GM12878 (cell line): Measurements from ENCODE around the gene RCHY1. TPM values are rescaled to one million over a fixed set of nuclear protein-coding genes. Genes with fewer than 3 reads are reported as not detected.

Source experiments
- ATAC-seq: fragments of 200-7000 bp; cut with Tn5 transposase; 3 replicates; pipeline ENCODE4 v1.9.1; 2020; ENCODE audit warnings: mild to moderate bottlenecking, moderate library complexity
- BruUV-seq: library from RNA; stranded (reverse); fragments of 400-500 nt; replicated peaks from 2 replicates; lab custom pipeline; 2021; lab: Mats Ljungman, UMichigan
- CTCF ChIA-PET: fragments of 300-600 bp; sonication (Branson Sonifier 250); formaldehyde crosslinking; extraction: SDS; loops from one replicate; lab custom pipeline; 2021; ENCODE audit warnings: inconsistent platforms; lab: Yijun Ruan, JAX
- POLR2A ChIA-PET: fragments of 350-600 bp; formaldehyde crosslinking; extraction: SDS; loops from one replicate; lab custom pipeline; 2021; ENCODE audit warnings: inconsistent platforms; lab: Charles Lee
- RAD21 ChIA-PET: fragments of 300-600 bp; sonication (Branson Sonifier 250); formaldehyde crosslinking; loops from one replicate; lab custom pipeline; 2023; ENCODE audit warnings: antibody characterized with exemption; ENCODE audit not compliant: unreplicated experiment; lab: Charles Lee
- SMC1A ChIA-PET: fragments of 300-600 bp; sonication (Branson Sonifier 250); formaldehyde crosslinking; loops from one replicate; lab custom pipeline; 2023; ENCODE audit not compliant: unreplicated experiment, uncharacterized antibody; lab: Charles Lee
- DNase-seq: peaks from one replicate; pipeline ENCODE4 v3.0.0-alpha.2; 2011; ENCODE audit warnings: low read depth, low spot score
- FAIRE-seq: peaks from 3 replicates; lab custom pipeline; 2011; peaks lifted over from hg19 to GRCh38; lab: Jason Lieb, UNC
- H2AFZ ChIP-seq: 2 replicates; pipeline ENCODE4 v1.6.0; 2011; ENCODE audit warnings: low read depth, low read length, control low read depth; ENCODE audit not compliant: control insufficient read depth
- H3K27ac ChIP-seq: 2 replicates; pipeline ENCODE4 v1.5.1; 2011; ENCODE audit warnings: control low read depth; ENCODE audit not compliant: control insufficient read depth, insufficient read depth
- H3K27me3 ChIP-seq, 2 experiments: replicated peaks in 1 of 2; 2 replicates each; pipeline versions ENCODE4 v1.6.0 to v1.6.1; 2011; ENCODE audit warnings: low read length in 1 of 2; ENCODE audit not compliant: control insufficient read depth in 2 of 2, insufficient read depth in 2 of 2
- H3K36me3 ChIP-seq, 2 experiments: 2 replicates each; pipeline ENCODE4 v1.5.1; 2011; ENCODE audit warnings: low read length in 1 of 2; ENCODE audit not compliant: control insufficient read depth in 2 of 2, insufficient read depth in 2 of 2
- H3K4me1 ChIP-seq: 2 replicates; pipeline ENCODE4 v1.6.1; 2011; ENCODE audit warnings: mild to moderate bottlenecking, low read length, moderate library complexity, mixed read lengths; ENCODE audit not compliant: control insufficient read depth, insufficient read depth
- H3K4me2 ChIP-seq: 2 replicates; pipeline ENCODE4 v1.6.0; 2011; ENCODE audit warnings: control low read depth; ENCODE audit not compliant: control insufficient read depth, insufficient read depth
- H3K4me3 ChIP-seq: fragments of 200-600 bp; sonication (generic); 2 replicates; pipeline ENCODE4 v1.5.1; 2016
- H3K79me2 ChIP-seq: 2 replicates; pipeline ENCODE4 v1.6.0; 2011; ENCODE audit warnings: low read length; ENCODE audit not compliant: control insufficient read depth, insufficient read depth
- H3K9ac ChIP-seq: 2 replicates; pipeline ENCODE4 v1.8.0; 2011; ENCODE audit warnings: low read length, control low read depth, mixed read lengths; ENCODE audit not compliant: control insufficient read depth, insufficient read depth
- H3K9me3 ChIP-seq: replicated peaks from 3 replicates; pipeline ENCODE4 v1.5.1; 2011; ENCODE audit warnings: mild to moderate bottlenecking, low read length; ENCODE audit not compliant: control insufficient read depth, insufficient read depth
- H4K20me1 ChIP-seq: 2 replicates; pipeline ENCODE4 v1.6.0; 2011; ENCODE audit not compliant: control insufficient read depth, insufficient read depth
- BCL11A ChIP-seq: IDR thresholded peaks from 2 replicates; pipeline ENCODE4 v1.6.1; 2011; ENCODE audit warnings: low read depth, low read length
- BMI1 ChIP-seq: fragments of 450-650 bp; IDR thresholded peaks from 2 replicates; pipeline ENCODE4 v1.6.1; 2016; ENCODE audit warnings: mild to moderate bottlenecking, moderate library complexity, borderline replicate concordance
- KDM1A ChIP-seq: fragments of 200-600 bp; sonication (generic); IDR thresholded peaks from 2 replicates; pipeline ENCODE4 v1.6.1; 2016; ENCODE audit warnings: borderline replicate concordance
- MTA3 ChIP-seq: IDR thresholded peaks from 2 replicates; pipeline ENCODE4 v1.6.1; 2012; ENCODE audit warnings: low read length, inconsistent platforms, borderline replicate concordance
- NFIC ChIP-seq: IDR thresholded peaks from 2 replicates; pipeline ENCODE4 v1.6.1; 2012; ENCODE audit warnings: low read depth, mild to moderate bottlenecking, inconsistent platforms, low read length, moderate library complexity
- NR2C1 ChIP-seq: fragments of 450-650 bp; IDR thresholded peaks from 2 replicates; pipeline ENCODE4 v1.6.1; 2017; ENCODE audit warnings: antibody characterized with exemption, mild to moderate bottlenecking, moderate library complexity
- PAX8 ChIP-seq: fragments of 450-650 bp; IDR thresholded peaks from 2 replicates; pipeline ENCODE4 v1.6.1; 2017; ENCODE audit warnings: mild to moderate bottlenecking, moderate library complexity
- SIX5 ChIP-seq: IDR thresholded peaks from 2 replicates; pipeline ENCODE4 v1.6.1; 2011; ENCODE audit warnings: mild to moderate bottlenecking, low read depth, low read length, moderate library complexity; ENCODE audit not compliant: severe bottlenecking
- SUPT20H ChIP-seq: IDR thresholded peaks from 2 replicates; pipeline ENCODE4 v1.6.1; 2011; ENCODE audit warnings: low read depth, mild to moderate bottlenecking, low read length, moderate library complexity, borderline replicate concordance; ENCODE audit not compliant: control insufficient read depth
- YY1 ChIP-seq: IDR thresholded peaks from 2 replicates; pipeline ENCODE4 v1.6.1; 2011; ENCODE audit warnings: low read depth, mild to moderate bottlenecking, low read length
- ZNF274 ChIP-seq: IDR thresholded peaks from one replicate; pipeline ENCODE4 v1.8.0; 2011; ENCODE audit not compliant: insufficient read length, insufficient read depth
- WGBS: methylation state at CpG from one replicate; pipeline ENCODE4 v1.1.6; 2016; ENCODE audit warnings: low lambda C conversion rate; ENCODE audit not compliant: insufficient replicate concordance, insufficient coverage; ENCODE audit errors: missing lambda C conversion rate; 5-methylcytosine and 5-hydroxymethylcytosine counted together
- in situ Hi-C: fragments of 300-500 bp; cut with MboI; formaldehyde crosslinking; loops from 9 replicates; pipeline ENCODE4 v1.14.3; 2018; ENCODE audit warnings: mixed read lengths
- intact Hi-C: fragments of 100-400 bp; cut with micrococcal nuclease; formaldehyde crosslinking; loops from one replicate; pipeline ENCODE4 v1.14.2; 2022; ENCODE audit not compliant: unreplicated experiment
- polyA plus RNA-seq, 11 experiments: library from polyadenylated mRNA; depleted of rRNA in 4 of 11; unstranded in 6 of 11; stranded (reverse) in 5 of 11; fragments of >200 nt; fragmentation: Nextera tagmentation in 4 of 11; fragmentation: Illumina TruSeq in 1 of 11; extraction: Ambion mirVana in 4 of 11; extraction: Trizol in 1 of 11; gene quantifications; 1 replicate in 1 of 11; 2 replicates in 10 of 11; pipeline versions ENCODE4 v1.2.1 to v1.2.3, GENCODE V29; 2011 to 2016; ENCODE audit warnings: inconsistent platforms in 2 of 11, missing spikeins in 2 of 11, low read depth in 1 of 11
- total RNA-seq, 4 experiments: library from RNA; depleted of rRNA in 3 of 4; stranded (reverse); fragments of >200 nt in 3 of 4; fragmentation: Illumina TruSeq in 1 of 4; extraction: Trizol in 1 of 4; gene quantifications; 2 replicates each; pipeline versions ENCODE4 v1.2.1 to v1.2.3, GENCODE V29; 2013 to 2021

RCHY1 gene
- total and polyA plus RNA-seq, 10 of the 15 experiments (the other 5 are each of a cell fraction or from before 2014, with no cell fraction given): 12.0 to 50.6 (median 26.4) TPM

DNA sequence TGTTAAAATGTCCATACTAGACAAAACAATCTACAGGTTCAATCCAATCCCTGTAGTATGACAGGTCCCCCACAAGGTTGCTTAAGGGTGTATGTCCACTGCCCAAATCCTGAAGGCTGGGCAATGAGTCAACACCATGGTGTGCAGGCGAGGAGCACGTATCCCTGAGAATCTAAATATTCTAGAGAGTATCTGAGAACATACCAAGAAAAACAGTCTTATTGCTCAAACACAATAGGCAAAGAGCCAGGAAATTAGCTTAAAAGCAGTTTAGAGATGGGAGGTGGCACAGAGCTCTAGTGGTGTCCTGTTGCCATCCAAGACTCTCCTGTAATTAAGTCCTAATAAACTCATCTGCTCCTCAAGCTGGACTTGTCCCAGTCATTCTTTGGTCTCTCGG is 37.0 kb downstream of the RCHY1 start:
- H3K27me3 ChIP-seq: no peaks in the 10 kb centered on the region
- ChIA-PET SMC1A (interaction anchor here (0.7 kb wide), 1 partner anchor 604 kb away, joined by 3 read pairs; no protein-coding TSS in a partner anchor), POLR2A (no interaction called here), RAD21 (no interaction called here), CTCF (no interaction called here)
- WGBS: 98% methylated on average over 3 of the region's 3 CpGs
- no peaks in the 10 kb centered on the region for H4K20me1 ChIP-seq
- no TSS peak for BruUV-seq
- no peak overlapping the region for H3K4me3 ChIP-seq
- no peak overlapping the region for H3K9ac ChIP-seq
- no peak overlapping the region for H3K27ac ChIP-seq
- ATAC-seq (no peak), FAIRE-seq (no peak), DNase-seq (no peak)
- in situ Hi-C loops: no loop called here
- H3K36me3 ChIP-seq: peaks cover 0 to 8% of the 10 kb centered on the region in 2 experiments; a peak in 2 of 4 replicates
- no peaks in the 10 kb centered on the region for H3K4me1 ChIP-seq
- no peak overlapping the region for H3K4me2 ChIP-seq
- no peaks in the 10 kb centered on the region; the same call in 2 of the 3 replicates for H3K9me3 ChIP-seq
- TF ChIP-seq PAX8 (no peak), SIX5 (no peak), ZNF274 (no peak), BCL11A (no peak), NFIC (no peak), MTA3 (no peak), YY1 (no peak), KDM1A (no peak), SUPT20H (no peak), BMI1 (no peak), NR2C1 (no peak)
- H2AFZ ChIP-seq: no peak overlapping the region
- intact Hi-C loops: no loop called here
- no peaks in the 10 kb centered on the region for H3K79me2 ChIP-seq
